ENCODE results near the gene CCRL2. TPM values are rescaled to one million over a fixed set of nuclear protein-coding genes. Genes with fewer than 3 reads are reported as not detected.

The CCRL2 gene
- total RNA-seq, 1 experiment from 2014 or later = 1.2 TPM

DNA sequence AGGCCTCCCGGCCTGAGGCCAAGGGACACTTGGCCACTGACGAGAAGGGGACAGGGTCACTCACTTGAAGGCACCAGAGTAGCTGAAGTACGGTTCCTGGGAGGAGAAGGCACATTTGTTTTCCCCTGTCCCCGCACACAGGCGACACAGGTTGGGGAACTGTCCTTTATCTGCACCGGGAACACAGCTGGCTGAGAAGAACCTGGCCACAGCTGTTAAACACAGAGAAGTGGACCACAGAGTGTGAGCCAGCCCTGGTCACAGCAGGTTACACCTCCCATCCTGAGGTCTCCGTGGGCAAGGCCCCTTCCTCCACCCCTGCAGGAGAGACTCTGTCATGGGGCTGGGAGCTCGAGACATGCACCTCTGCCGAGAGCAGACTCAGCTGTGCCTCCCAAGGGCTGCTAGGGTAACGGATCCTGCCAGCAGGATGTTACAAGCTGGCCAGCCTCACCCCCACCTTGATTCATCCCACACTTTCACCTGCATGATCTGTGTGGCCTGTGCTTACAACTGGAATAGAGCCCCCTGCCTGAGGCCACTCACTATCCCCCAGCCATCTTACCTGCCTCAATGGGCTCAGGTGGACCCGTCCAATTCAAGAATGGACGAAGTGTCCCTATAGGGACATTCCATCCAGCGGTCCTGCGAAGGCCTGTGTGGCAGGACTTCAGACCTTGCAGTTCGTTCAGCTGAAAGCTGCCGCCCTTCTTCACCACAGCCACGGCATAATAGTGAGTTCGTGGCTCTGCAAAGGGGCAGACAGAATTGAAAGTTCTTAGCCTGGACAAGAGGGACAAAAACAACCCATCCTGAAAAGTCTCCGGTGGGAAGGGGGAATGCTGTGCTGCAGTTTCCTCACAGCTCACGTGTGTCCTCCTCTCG lies 48.4 kb downstream of the CCRL2 start:
- TF ChIP-seq, protein P1, sequence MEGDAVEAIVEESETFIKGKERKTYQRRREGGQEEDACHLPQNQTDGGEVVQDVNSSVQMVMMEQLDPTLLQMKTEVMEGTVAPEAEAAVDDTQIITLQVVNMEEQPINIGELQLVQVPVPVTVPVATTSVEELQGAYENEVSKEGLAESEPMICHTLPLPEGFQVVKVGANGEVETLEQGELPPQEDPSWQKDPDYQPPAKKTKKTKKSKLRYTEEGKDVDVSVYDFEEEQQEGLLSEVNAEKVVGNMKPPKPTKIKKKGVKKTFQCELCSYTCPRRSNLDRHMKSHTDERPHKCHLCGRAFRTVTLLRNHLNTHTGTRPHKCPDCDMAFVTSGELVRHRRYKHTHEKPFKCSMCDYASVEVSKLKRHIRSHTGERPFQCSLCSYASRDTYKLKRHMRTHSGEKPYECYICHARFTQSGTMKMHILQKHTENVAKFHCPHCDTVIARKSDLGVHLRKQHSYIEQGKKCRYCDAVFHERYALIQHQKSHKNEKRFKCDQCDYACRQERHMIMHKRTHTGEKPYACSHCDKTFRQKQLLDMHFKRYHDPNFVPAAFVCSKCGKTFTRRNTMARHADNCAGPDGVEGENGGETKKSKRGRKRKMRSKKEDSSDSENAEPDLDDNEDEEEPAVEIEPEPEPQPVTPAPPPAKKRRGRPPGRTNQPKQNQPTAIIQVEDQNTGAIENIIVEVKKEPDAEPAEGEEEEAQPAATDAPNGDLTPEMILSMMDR (conservative IDR thresholded peaks at IDR 0.05) = no peak
- no peak for TF ChIP-seq EZH2 (IDR thresholded peaks at IDR 0.05; ENCODE audit: low read depth)
- POLR2A ChIA-PET (ENCODE audit: unreplicated experiment) = no interaction called here
- Histone ChIP-seq H3K79me2 (ENCODE audit: low read depth) (no peaks in the 10 kb centered on the region), H4K20me1 (ENCODE audit: insufficient read depth) (no peaks in the 10 kb centered on the region), H3K27ac (no peak overlapping the region), H3K4me1 (replicated peaks; ENCODE audit: insufficient read depth) (no peaks in the 10 kb centered on the region), H3K9me3 (ENCODE audit: insufficient read depth, low read depth) (no peaks in the 10 kb centered on the region), H2AFZ (no peak overlapping the region), H3K36me3 (ENCODE audit: low read depth) (no peaks in the 10 kb centered on the region), H3K4me3 (no peak overlapping the region), H3K9me2 (ENCODE audit: insufficient read depth) (no peaks in the 10 kb centered on the region), H3K27me3 (ENCODE audit: insufficient read depth, low read depth) (no peaks in the 10 kb centered on the region), H3F3A (ENCODE audit: insufficient read depth, low read depth) (no peaks in the 10 kb centered on the region), H3K4me2 (no peak overlapping the region)
- intact Hi-C loops (cut with micrococcal nuclease; ENCODE audit: unreplicated experiment) = no loop called here
- CTCF ChIA-PET = no interaction called here
- no TSS peak for BruUV-seq (replicated peaks)
- no peak for DNase-seq

DNA sequence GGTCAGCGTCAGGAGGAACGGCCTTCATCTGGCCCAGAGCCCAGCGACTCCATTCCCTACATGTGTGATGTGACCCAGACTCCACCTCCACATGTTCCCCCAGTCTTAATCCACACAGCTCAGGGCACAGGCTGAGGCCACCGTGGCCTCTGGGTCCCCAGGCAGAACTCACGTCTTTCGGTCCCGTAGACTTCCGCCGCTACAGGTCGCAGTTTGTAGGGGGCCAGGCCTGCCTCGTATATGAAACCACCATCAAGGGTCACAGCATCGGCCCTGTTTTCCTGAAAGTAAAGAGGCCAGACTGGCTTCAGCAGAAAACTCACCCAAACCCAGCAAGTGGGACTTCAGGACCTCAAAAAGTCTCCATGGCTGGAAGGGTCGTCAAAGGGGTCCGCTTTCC lies 49.1 kb downstream of the CCRL2 start:
- Histone ChIP-seq H3K27me3 (ENCODE audit: insufficient read depth, low read depth) (no peaks in the 10 kb centered on the region), H3K36me3 (ENCODE audit: low read depth) (no peaks in the 10 kb centered on the region), H3K27ac (no peak overlapping the region), H3F3A (ENCODE audit: insufficient read depth, low read depth) (no peaks in the 10 kb centered on the region), H3K4me3 (no peak overlapping the region), H3K4me1 (replicated peaks; ENCODE audit: insufficient read depth) (no peaks in the 10 kb centered on the region), H4K20me1 (ENCODE audit: insufficient read depth) (no peaks in the 10 kb centered on the region), H3K9me2 (ENCODE audit: insufficient read depth) (no peaks in the 10 kb centered on the region), H3K79me2 (ENCODE audit: low read depth) (no peaks in the 10 kb centered on the region), H2AFZ (no peak overlapping the region), H3K4me2 (no peak overlapping the region), H3K9me3 (ENCODE audit: insufficient read depth, low read depth) (no peaks in the 10 kb centered on the region)
- ChIA-PET POLR2A (ENCODE audit: unreplicated experiment) (no interaction called here), CTCF (no interaction called here)
- intact Hi-C loops (cut with micrococcal nuclease; ENCODE audit: unreplicated experiment) = no loop called here
- no TSS peak for BruUV-seq (replicated peaks)
- TF ChIP-seq EZH2 (IDR thresholded peaks at IDR 0.05; ENCODE audit: low read depth) = no peak
- TF ChIP-seq, protein P1 (conservative IDR thresholded peaks at IDR 0.05) = no peak
- DNase-seq = no peak

Other genes with a start within 250 kb of the CCRL2 start
- gene CCR1, start 198.9 kb upstream of the CCRL2 start, total RNA-seq (2021) = 0.28 TPM in 1 of 2 replicates, not detected in the other
- 1.7 and 3.1 TPM in 2 replicates for gene CCR3, start 164.8 kb upstream of the CCRL2 start, total RNA-seq (2021)
- not detected in 2 replicates for gene CCR2, start 53.1 kb upstream of the CCRL2 start, total RNA-seq (2021)
- not detected in 2 replicates for gene CCR5, start 36.3 kb upstream of the CCRL2 start, total RNA-seq (2021)
- not detected in 2 replicates for gene LTF, start 57.6 kb downstream of the CCRL2 start, total RNA-seq (2021)
- gene RTP3, start 90.7 kb downstream of the CCRL2 start, total RNA-seq (2021) = not detected in 2 replicates
- gene LRRC2, start 159.0 kb downstream of the CCRL2 start, total RNA-seq (2021) = 0.08 and 0.22 TPM in 2 replicates
- not detected in 2 replicates for gene FAM240A, start 205.3 kb downstream of the CCRL2 start, total RNA-seq (2021)